SIG-M5 treated with dmso at 0.1 percent for 504 hours (cell line): ENCODE data around the gene CAB39L.
A peak's percentile ranks its signal among the peaks of the same experiment; 100 is the strongest.

ENCODE experiments used
- DNase-seq: peaks from one replicate; lab custom pipeline; 2025; ENCODE audit not compliant: unreplicated experiment; lab: John Stamatoyannopoulos, UW

CAB39L gene

DNA sequence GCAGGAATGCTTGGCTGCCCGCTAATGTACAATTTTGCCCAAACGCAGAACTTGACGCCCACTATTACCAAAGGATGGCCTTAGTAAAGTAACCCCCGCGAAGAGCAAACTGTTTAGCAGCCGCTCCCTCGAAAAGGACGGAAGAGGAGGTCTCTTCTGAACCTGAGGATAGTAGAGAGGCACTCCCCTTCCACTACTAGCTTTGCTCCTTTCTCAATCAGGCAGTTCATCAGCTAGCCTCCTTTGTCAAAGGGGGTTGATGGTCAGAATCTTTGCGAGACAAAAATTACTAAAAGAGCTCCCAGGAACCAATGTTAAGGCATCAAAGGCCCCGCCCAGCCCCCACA is 534 bp downstream of the CAB39L start:
- peak; percentile 60 for DNase-seq

- no peak for DNase-seq
Measured at GRCh38 chr13:49441846-49442245, 2.0 kb downstream of the CAB39L start.

DNA sequence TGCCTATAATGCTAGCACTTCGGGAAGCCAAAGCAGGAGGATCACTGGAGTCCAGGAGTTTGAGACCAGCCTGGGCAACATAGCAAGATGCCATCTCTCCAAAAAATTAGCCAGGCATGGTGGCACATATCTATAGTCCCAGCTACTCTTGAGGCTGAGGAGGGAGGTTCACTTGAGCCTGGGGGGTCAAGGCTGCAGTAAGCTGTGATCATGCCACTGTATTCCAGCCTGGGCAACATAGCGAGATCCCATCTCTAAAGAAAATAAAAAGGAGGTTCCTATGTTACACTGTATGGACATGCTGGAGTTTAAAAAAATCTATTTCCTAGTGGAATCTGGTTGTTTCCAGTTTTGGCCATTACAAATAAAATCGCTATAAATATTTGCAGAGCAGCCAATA is 2.6 kb downstream of the CAB39L start:
- DNase-seq: no peak

DNA sequence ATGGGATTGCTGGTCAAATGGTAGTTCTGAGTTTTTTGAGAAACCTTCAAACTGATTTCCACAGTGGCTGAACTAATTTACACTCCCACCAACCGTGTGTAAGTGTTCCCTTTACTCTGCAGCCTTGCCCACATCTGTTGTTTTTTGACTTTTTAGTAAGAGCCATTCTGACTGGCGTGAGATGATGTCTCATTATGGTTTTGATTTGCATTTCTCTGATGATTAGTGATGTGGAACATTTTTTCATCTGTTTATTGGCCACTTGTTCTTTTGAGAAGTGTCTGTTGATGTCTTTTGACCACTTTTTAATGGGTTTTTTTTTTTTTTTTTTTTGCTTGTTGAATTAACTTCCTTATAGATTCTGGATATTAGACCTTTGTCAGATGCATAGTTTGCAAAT is 4.3 kb downstream of the CAB39L start:
- DNase-seq: no peak

DNA sequence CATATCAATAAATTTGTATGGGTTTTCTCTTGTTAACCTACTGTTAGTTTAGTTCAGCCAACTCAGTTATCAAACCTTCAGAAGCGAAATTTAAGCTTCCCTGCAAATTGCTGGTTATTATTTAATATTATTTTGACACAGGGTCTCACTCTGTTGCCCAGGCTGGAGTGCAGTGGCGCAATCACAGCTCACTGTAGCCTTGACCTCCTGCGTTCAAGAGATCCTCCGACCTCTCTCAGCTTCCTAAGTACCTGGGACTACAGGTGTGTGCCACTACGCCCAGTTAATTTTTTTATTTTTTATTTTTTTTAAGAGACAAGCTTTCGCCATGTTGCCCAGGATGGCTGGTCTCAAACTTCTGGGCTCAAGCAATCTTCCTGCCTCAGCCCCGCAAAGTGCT is 6.2 kb downstream of the CAB39L start:
- no peak for DNase-seq

- DNase-seq: no peak
Measured at GRCh38 chr13:49436890-49437289, 7.0 kb downstream of the CAB39L start.

DNA sequence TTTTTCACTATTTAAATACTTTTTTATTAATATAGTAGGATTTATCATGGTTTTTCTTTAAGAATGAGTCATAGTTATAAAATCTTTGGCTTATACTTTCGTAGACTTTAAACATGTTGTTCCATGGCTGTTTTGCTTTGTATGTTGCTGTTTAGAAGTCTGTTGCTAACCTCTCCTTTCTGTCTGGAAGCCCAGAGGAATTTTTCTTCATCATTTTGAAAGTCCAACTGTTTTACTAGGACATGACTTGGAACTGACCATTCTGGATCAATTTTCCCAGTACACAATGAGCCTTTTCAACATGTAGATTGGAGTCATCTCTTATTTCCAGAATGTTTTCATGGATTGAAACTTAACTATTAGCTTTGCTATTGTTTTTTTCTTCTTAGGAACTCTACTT is 7.9 kb downstream of the CAB39L start:
- DNase-seq: no peak

DNA sequence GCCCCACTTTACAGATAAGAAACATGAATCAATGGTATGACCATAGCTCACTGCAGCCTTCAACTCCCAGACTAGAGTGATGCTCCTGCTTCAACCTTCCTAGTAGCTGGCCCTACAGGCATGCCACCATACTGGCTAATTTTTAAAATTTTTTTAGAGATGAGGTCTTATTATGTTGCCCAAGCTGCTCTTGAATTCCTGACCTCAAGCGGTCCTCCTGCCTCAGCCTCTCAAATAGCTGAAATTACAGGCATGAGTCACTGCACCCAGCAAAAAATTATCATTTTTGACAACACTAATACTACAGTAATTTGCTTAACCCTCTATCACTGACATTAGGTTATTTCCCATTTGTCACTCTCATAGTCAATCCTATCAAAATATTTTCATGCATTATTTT is 14.7 kb downstream of the CAB39L start:
- no peak for DNase-seq

DNA sequence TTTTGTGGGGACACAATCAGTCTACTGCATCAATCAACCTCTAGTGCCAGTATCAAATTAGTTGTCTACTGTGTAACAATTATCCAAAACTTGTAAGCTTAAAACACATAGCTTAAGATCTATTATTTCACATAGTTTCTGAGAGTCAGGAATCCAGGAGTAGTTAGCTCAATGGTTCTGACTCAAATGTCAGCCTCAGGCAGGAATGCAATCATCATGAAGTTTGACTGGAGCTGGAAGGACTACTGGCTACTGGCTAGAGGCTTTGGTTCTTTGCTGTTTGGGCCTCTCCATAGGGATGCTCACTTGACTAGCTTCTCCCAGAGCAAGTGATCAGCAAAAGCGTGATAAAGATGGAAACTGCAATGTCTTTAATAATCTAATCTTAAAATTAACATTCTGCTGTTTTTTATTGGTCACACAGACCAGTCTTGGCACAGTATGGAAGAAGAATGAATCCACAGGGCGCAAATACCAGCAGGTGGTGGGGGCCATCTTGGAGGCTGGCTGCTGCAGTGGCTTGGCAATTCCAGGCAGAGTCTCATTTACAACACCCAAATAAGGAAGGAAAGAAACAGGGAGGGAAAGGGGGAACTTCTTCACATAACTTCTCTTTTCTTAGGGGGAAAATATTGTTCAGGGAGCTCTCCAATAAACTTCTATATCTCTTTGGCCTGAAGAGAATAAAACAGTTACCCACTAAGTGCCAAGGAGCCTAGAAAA is 15.7 kb downstream of the CAB39L start:
- DNase-seq: peak; percentile 56

DNA sequence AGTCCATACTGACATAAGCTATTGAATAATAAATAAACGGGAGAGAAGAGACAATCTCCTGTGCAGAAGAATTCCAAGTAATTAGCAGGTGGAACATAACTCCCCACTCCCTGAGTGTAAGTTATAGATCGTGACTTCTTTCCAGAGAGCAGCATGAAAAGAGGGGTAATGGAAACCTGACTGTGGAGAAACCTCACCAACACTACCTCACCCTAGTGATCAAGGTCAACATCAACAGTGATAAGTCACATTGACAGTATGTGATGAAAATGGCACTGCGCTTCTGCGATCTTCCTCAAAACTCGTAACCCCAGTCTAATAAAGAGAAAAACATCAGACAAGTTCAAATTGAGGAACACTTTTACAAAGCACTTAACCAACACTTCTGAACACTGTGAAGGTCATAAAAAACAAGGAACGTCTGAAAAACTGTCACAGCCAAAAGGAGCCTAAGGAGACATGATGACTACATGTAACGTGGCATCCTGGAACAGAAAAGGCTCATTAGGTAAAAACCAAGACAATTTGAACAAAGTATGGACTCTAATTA is 19.8 kb downstream of the CAB39L start:
- DNase-seq: no peak

DNA sequence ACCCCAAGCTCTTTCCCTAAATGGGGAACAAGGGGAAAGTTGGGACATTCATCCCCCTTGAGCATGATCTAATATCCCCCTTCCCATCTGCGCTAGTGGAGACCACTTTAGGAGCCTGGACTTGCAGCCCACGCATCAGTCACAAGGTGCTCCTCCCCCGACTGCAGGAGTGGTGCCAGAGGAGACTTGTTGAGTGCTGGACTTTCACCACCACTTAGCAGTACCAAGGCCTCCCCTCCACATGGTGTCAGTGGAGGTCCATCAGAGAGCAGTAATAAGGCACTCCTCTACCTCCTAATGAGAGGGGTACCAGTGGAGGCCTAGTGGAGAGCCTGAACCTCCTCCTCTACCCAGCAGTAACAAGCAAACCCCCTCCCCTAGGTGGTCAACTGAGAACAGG is 22.5 kb downstream of the CAB39L start:
- no peak for DNase-seq

GRCh38 chr13:49419276-49419675 is 24.6 kb downstream of the CAB39L start:
- no peak for DNase-seq

- peak; percentile 90 for DNase-seq
Measured at GRCh38 chr13:49418206-49418605, 25.7 kb downstream of the CAB39L start.

- peak; percentile 22 for DNase-seq
Measured at GRCh38 chr13:49417161-49417560, 26.7 kb downstream of the CAB39L start.

DNA sequence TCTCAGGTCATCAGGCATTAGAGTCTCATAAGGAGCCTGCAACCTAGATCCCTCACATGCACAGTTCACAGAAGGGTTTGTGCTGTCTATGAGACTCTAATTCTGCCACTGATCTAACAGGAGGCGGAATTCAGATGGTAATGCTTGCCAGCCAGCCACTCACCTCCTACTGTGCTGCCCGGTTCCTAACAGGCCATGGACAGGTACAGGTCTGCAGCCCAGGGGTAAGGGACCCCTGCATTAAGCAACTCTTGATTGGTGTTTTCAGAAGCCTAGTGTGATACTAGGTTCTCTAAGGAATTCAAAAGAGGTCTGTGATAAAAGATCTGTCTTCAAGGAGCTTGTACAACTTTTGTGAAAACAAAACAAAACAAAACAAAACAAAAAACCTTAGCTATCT is 31.1 kb downstream of the CAB39L start:
- no peak for DNase-seq

DNA sequence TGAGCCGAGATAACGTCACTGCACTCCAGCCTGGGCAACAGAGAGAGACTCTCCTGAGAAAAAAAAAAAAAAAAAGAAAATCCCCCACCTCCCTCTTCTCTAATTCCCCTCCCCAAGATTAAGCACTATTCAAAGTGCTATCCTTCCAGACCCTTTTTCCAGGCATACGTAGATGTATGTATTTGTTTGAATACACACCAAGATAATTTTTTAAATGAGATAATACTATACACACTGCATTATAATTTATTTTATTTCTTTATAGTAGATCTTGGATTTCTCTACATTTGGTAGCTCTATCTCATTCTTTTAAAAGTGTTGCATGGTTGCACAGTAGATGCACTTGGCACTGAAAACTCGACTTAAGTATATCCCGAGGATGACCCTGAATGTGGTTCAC is 32.5 kb downstream of the CAB39L start:
- DNase-seq: no peak

GRCh38 chr13:49410477-49410876 is 33.4 kb downstream of the CAB39L start:
- DNase-seq: no peak

DNA sequence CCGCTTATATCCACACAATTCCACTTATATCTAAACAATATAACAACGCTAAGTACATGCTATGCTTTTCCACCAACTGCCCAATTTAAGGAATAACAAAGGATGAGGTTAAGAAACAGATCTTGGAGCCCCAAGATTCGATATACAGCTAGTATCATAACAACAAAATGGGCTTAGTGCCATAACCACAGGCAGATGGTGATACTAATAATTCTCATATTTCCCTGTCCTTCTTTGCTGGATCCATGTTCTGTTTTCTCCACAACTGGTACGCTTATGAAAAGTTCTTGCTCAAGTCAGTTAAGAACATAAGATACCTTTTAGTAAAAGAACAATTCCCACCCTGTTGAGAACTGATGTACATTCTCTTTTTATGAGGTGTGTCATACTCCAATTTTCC is 33.9 kb downstream of the CAB39L start:
- DNase-seq: no peak

- no peak for DNase-seq
Measured at GRCh38 chr13:49409008-49409407, 34.9 kb downstream of the CAB39L start.

DNA sequence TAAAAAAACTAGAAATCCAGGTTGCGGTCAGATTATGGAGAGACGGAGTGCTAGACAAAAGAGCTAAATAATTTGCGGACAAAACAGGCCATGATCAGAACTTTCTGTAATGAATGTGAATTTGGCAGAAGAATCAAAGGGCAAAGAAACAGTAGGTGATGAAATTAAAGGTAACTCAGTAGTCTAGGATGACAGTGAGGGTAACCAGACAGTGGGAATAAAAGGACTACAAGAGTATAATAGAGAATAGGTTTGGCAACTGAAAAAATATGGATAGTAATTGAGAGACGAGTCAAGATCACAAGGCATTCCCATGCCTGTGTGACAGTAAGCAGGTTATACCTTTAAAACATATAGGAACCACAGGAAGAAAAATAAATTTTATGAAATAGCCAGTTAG is 35.9 kb downstream of the CAB39L start:
- no peak for DNase-seq

DNA sequence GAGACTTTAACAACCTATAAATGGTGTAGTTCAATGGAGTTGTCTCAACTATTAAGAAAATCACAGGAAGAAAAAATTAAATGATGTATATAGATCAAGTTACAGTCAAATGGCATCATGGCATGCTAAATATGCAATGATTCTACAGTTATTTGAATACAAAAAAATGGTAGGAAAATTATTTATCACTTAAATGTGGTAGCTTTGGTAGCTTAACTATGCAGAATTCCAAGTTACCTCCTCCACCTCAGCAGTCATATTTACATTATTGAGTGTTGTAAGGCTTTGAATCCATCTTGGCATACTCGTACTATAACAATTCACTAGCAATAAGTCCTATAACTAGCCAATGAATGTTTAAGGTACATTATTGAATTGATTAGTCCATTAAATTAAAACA is 36.8 kb downstream of the CAB39L start:
- no peak for DNase-seq

- DNase-seq: no peak
Measured at GRCh38 chr13:49404703-49405020, 39.2 kb downstream of the CAB39L start.

- DNase-seq: no peak
Measured at GRCh38 chr13:49403996-49404702, 39.7 kb downstream of the CAB39L start.
